Right lobe of liver (tissue), 6 donors: ENCODE results near the gene ZNF365. TPM values are rescaled to one million over a fixed set of nuclear protein-coding genes. Genes with fewer than 3 reads are reported as not detected.

ENCODE experiments used
- ATAC-seq, 4 donors: fragments of 200-7000 bp; cut with Tn5 transposase; one replicate each; pipeline ENCODE4 v1.9.1; 2020; ENCODE audit warnings: mild to moderate bottlenecking in 4 of 4, moderate library complexity in 4 of 4
- DNase-seq, 3 donors: peaks; one replicate each; pipeline ENCODE4 v3.0.0-alpha.2; 2020
- H3K27ac ChIP-seq, 3 donors: fragments of 200-600 bp; one replicate each; pipeline ENCODE4 v1.8.0; 2022
- H3K27me3 ChIP-seq, 2 donors: fragments of 200-600 bp; one replicate each; pipeline ENCODE4 v1.8.0; 2022
- H3K36me3 ChIP-seq, 4 donors: fragments of 200-600 bp; sonication (generic) in 1 of 4; one replicate each; pipeline versions ENCODE4 v1.5.1 to v1.8.0; 2017 to 2022; ENCODE audit warnings: control low read depth in 1 of 4
- H3K4me1 ChIP-seq, 4 donors: fragments of 200-600 bp; sonication (generic) in 1 of 4; one replicate each; pipeline versions ENCODE4 v1.5.1 to v1.8.0; 2017 to 2022; ENCODE audit warnings: control low read depth in 1 of 4
- H3K4me3 ChIP-seq, 3 donors: fragments of 200-600 bp; one replicate each; pipeline ENCODE4 v1.8.0; 2022
- H3K9me3 ChIP-seq, 4 donors: fragments of 200-600 bp; sonication (generic) in 1 of 4; one replicate each; pipeline versions ENCODE4 v1.5.1 to v1.8.0; 2017 to 2022; ENCODE audit warnings: control low read depth in 1 of 4
- CTCF ChIP-seq, 4 donors: fragments of 200-600 bp in 3 of 4; fragments of 450-650 bp in 1 of 4; IDR thresholded peaks; one replicate each; pipeline versions ENCODE4 v1.5.1 to v1.8.0; 2016 to 2022; ENCODE audit warnings: antibody characterized with exemption in 4 of 4, mild to moderate bottlenecking in 2 of 4
- POLR2A ChIP-seq: fragments of 450-650 bp; IDR thresholded peaks from one replicate; pipeline ENCODE4 v1.6.1; 2017; ENCODE audit warnings: antibody characterized with exemption, mild to moderate bottlenecking
- WGBS: methylation state at CpG from one replicate; pipeline ENCODE4 v1.1.6; 2018; ENCODE audit warnings: low coverage, low lambda C conversion rate; ENCODE audit not compliant: insufficient coverage; ENCODE audit errors: missing lambda C conversion rate; 5-methylcytosine and 5-hydroxymethylcytosine counted together
- intact Hi-C, 2 donors: fragments of 100-400 bp; cut with DNase I; formaldehyde crosslinking; loops; one replicate each; pipeline versions ENCODE4 v1.11.2 to v1.14.1; 2022
- total RNA-seq, 6 experiments: library from RNA; depleted of rRNA in 2 of 6; stranded (reverse); fragments of >200 nt in 2 of 6; fragmentation: NEBNext Ultra II Directional in 3 of 6; extraction: Animal tissue kit (Norgen Biotek cat#: 25700) in 3 of 6; gene quantifications; one replicate each; pipeline versions ENCODE4 v1.1.0 to v1.2.4, GENCODE V29; 2016 to 2023
- donor health status: DM: no; HTN: yes; CAD: no.
- donor health status: DM: no; HTN: no; CAD: no.
- donor health status: DM: no; HTN: no; CAD: no.
- donor health status: DM: no; HTN: yes; CAD: no.
- donor health status: DM: no; HTN: yes; CAD: no.

The ZNF365 gene
- total RNA-seq, 6 experiments from 2014 or later = 0.06 TPM; not detected in 5

GRCh38 chr10:62393237-62393636 lies 19.1 kb downstream of the ZNF365 start:
- Histone ChIP-seq H3K36me3 (no peaks in the 10 kb centered on the region), H3K27ac (no peak overlapping the region), H3K4me3 (no peak overlapping the region), H3K9me3 (no peaks in the 10 kb centered on the region), H3K4me1 (no peaks in the 10 kb centered on the region), H3K27me3 (no peaks in the 10 kb centered on the region)
- 74% methylated on average over 4 of the region's 4 CpGs for WGBS
- TF ChIP-seq CTCF (IDR thresholded peaks at IDR 0.05) (no peak), POLR2A (no peak)
- intact Hi-C loops = no loop called here
- no peak for ATAC-seq
- no peak for DNase-seq

- DNase-seq (no peak), ATAC-seq (no peak)
- Histone ChIP-seq H3K36me3 (no peaks in the 10 kb centered on the region), H3K4me1 (no peaks in the 10 kb centered on the region), H3K27ac (no peak overlapping the region), H3K9me3 (no peaks in the 10 kb centered on the region), H3K4me3 (no peak overlapping the region), H3K27me3 (no peaks in the 10 kb centered on the region)
- TF ChIP-seq POLR2A = no peak
- no peak for TF ChIP-seq CTCF (IDR thresholded peaks at IDR 0.05)
- intact Hi-C loops = no loop called here
- WGBS = 24% methylated on average over 2 of the region's 2 CpGs
These were observed 20.4 kb downstream of the ZNF365 start for GRCh38 chr10:62394556-62395018.

- Histone ChIP-seq H3K27ac (no peak overlapping the region), H3K9me3 (no peaks in the 10 kb centered on the region), H3K4me1 (no peaks in the 10 kb centered on the region), H3K4me3 (no peak overlapping the region), H3K36me3 (no peaks in the 10 kb centered on the region), H3K27me3 (no peaks in the 10 kb centered on the region)
- intact Hi-C loops = no loop called here
- ATAC-seq (no peak), DNase-seq (no peak)
- 36% methylated on average over 1 of the region's 1 CpG for WGBS
- no peak for TF ChIP-seq POLR2A
- no peak for TF ChIP-seq CTCF (IDR thresholded peaks at IDR 0.05)
These were observed 21.7 kb downstream of the ZNF365 start for GRCh38 chr10:62395892-62396291.

- no peak for ATAC-seq
- H3K4me3 ChIP-seq = no peak overlapping the region
- no peak overlapping the region for H3K27ac ChIP-seq
- no peaks in the 10 kb centered on the region for H3K36me3 ChIP-seq
- intact Hi-C loops = no loop called here
- no peaks in the 10 kb centered on the region for H3K27me3 ChIP-seq
- H3K9me3 ChIP-seq = no peaks in the 10 kb centered on the region
- WGBS = 37% methylated on average over 3 of the region's 3 CpGs
- H3K4me1 ChIP-seq = no peaks in the 10 kb centered on the region
- no peak for DNase-seq
- TF ChIP-seq POLR2A (no peak), CTCF (IDR thresholded peaks at IDR 0.05) (no peak)
These were observed 22.7 kb downstream of the ZNF365 start for GRCh38 chr10:62396864-62397263.

- Histone ChIP-seq H3K27ac (no peak overlapping the region), H3K9me3 (no peaks in the 10 kb centered on the region), H3K36me3 (no peaks in the 10 kb centered on the region), H3K4me1 (no peaks in the 10 kb centered on the region), H3K4me3 (no peak overlapping the region), H3K27me3 (no peaks in the 10 kb centered on the region)
- 79% methylated on average over 5 of the region's 5 CpGs for WGBS
- intact Hi-C loops = no loop called here
- TF ChIP-seq POLR2A (no peak), CTCF (IDR thresholded peaks at IDR 0.05) (no peak)
- DNase-seq (no peak), ATAC-seq (no peak)
These were observed 25.0 kb downstream of the ZNF365 start for GRCh38 chr10:62399211-62399610.
